GM19328 (cell line): ENCODE measurements around the gene SH3GLB2.

Source experiments
- ATAC-seq: cut with Tn5 transposase; IDR thresholded peaks from one replicate; pipeline ENCODE4 v1.9.1; 2021; ENCODE audit warnings: mild to moderate bottlenecking, moderate library complexity; ENCODE audit not compliant: unreplicated experiment

Gene SH3GLB2

DNA sequence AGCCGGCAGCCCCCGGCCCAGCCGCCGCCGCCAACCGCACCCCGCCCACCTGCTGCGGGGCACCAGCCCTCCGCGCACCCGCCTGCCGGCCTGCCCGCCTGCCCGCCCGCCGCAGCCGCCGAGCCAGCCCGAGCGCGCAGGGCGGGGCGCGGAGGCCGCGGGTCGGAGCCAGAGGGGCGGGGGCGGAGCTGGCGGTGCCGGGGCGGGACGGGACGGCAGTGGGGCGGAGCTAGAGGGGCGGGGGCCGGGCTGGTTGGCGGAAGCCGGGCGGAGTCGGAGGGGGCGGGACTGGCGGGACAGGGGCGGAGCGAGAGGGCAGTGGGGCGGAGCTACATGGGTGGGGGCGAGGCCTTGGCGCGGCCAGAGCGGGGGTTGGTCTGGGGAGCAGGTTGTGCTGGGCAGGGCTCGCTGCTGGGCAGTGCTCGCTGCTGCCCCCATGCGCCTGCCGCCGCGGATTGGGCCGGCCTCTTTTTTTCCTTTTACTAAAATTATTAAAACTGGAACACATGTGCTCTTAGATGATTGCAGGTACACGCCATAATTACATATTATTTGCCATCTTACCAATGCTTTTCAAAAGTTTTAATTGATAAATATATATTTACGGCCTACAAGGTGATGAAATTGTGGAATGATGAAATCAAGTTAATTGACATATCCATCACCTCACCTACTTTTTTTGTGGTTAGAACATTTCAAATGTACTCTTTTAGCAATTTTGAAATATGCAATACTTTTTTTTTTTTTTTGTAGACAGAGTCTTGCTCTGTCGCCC lies at the start of gene SH3GLB2:
SH3GLB2 (minus strand) TSS at position 140 of the 775 bp plus-strand sequence. CDS start 177 bp downstream, outside the sequence.
- ATAC-seq: peak; percentile 67

DNA sequence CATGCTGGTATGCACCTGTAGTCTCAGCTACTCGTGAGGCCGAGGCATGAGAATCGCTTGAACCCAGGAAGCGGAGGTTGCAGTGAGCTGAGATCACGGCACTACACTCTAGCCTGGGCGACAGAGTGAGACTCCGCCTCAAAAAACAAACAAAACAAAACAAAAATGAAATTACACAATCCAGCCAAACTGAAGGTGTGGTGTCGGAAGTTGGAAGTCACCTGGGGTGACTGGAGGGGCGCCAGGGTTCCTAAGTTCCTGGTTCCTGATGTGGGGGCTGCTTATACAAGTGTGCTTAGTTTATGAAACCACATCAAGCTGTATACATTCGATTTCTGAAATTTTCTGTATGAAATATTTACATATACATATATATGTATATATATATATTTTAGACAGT lies 49.1 kb upstream of the SH3GLB2 start:
- ATAC-seq: no peak

DNA sequence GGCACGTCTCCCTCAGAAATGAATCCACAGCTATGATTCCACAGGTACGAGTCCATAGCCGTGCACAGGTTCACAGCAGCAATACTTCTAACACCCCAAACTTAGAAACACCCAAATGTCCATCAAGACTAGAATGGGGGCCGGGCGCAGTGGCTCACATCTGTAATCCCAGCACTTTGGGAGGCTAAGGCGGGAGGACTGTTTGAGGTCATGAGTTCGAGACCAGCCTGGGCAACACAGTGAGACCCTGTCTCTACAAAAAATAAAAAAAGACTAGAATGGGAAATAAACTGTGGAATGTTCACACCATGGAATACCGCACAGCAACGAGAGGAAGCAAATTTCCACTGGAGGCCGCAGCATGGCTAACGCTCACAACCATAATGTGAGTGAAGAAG lies 48.5 kb upstream of the SH3GLB2 start:
- no peak for ATAC-seq

DNA sequence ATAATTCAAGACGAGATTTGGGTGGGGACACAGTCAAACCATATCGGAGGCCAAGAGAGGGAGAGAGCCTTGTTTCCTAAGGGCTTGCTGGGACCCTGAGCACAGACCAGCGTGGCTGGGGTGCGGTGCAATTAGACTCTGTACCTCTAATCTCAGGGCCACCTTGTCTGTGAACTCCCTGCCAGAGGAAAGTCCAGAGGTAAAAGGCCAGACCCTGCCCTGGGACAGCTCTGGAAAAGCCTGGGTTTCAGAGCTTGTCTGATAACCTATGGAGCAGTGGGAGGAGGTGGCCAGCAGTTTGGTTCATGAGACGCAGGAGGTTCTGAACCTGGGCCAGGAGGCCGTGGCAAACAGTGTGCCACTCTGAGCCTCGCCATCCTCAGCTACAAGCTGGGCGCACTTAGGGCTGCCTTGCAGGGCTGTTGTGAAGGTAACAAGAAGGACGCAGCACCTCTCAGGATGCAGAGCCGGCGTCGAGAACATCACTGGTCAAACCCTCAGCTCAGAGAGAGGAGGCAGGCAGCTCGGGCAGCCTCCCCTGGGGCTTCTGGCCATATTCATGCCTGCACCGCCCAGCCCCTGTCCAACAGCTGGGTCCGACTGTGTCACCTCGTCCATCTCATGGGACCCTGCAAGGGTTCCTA lies 48.0 kb upstream of the SH3GLB2 start:
- no peak for ATAC-seq

DNA sequence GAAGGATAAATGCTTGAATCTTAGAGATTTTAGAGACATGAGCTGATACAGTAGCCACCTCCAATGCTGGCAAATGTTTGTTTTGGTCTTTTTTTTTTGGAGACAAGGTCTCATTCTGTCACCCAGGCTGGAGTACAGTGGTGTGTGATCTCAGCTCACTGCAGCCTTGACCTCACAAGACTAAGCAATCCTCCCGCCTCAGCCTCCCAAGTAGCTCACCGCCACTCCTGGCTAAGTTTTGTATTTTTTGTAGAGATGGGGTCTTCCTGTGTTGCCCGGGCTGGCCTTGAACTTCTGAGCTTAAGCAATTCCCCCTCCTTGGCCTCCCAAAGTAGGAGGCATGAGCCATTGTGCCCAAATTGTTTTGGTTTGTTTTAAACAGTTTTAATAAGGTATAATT lies 46.0 kb upstream of the SH3GLB2 start:
- no peak for ATAC-seq

DNA sequence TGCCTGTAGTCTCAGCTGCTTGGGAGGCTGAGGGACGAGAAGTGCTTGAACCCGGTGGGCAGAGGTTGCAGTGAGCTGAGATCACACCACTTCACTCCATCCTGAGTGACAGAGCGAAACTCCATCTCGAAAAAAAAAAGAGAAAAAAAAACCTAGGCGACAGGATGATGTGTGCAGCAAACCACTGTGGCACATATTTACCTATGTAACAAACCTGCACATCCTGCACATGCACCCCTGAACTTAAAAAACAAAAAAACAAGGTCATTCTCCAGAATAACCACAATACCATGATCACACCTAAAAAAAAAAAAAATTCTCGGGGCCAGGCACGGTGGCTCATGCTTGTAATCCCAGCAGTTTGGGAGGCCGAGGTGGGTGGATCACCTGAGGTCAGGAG lies 45.3 kb upstream of the SH3GLB2 start:
- ATAC-seq: no peak

DNA sequence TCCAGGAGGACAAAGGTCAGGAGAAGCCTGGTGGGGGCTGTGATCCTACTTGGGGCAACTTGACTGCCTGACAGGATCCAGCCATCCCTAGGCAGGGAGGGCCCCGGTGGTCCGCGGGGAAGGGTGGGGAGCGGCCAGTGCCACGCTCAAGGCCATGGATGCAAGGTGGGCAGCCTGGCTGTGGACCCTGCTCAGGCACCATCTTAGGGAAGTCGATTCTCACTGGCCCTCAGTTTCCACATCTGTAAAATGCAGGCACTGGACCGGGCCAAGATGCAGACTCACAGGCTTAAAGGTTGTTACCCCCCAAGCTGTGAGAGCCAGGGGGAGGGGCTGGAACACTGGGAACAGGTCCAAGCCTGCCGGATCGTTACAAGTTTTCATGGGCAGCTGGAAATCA lies 44.0 kb upstream of the SH3GLB2 start:
- ATAC-seq: no peak

DNA sequence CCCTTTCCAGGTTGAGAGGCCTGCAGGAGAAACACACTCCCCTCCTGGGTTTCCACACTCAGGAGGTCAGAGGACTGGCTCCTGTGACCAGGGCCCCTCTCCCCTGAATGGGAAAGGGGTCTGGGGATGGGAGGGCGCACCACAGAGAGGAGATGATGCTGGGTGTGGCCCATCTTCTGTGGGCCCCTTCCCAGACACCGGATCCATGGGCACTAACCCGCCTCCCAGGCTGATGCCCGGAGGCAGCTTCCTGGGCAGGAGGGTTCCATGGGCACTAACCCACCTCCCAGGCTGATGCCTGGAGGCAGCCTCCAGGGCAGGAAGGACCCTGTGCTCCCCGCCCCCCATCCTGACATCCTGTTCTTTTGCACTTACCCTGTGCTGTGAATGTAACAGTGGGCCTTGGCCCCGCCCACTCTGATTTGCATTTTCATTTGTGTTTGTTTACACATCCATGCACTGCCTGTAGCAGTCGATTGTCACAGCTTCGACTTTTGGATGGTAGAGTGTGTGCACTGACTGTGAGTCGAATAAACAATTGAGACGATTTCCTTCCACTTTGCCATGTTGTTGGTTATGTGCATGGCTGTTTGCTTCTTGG lies 43.5 kb upstream of the SH3GLB2 start:
- no peak for ATAC-seq

DNA sequence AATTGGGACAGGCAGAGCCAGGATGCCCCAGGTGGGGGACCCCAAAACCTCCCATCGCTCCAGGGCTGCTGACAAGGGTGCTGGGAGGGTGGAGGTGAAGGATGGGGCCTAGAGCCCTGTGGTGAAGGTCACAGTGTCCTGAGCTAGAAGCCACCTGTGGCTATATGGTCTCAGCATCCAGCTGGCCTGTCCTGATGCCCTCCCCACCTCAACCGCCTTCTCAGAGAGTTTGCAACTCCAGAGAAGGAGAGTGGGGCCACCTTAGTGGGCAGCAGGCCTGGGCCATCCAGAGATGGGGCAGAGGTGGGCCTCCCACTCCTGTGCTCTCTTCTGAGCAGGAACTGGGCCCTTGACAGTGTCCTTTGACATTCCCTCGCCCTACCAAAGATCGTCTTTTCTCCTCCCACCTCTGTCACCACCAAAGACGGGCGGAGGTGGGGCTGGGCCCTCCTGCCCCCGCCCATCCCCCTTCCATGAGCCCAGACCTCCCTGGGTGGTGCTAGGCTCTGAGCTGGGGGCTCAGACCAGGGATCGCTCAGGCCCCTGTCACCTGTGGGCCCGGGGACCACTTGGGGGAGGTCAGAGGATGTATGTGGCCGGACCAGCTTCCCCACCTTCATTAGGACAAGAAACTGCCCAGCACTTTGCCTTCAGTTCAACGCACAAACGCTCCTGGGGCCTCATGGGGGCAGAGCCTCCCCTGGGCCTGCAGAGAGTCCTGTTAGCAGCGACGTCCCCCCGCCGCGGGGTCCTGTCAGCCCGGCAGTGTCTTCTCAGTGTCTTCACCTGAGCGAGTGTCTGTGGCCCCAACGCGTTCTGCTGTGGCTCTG lies 42.8 kb upstream of the SH3GLB2 start:
- no peak for ATAC-seq

DNA sequence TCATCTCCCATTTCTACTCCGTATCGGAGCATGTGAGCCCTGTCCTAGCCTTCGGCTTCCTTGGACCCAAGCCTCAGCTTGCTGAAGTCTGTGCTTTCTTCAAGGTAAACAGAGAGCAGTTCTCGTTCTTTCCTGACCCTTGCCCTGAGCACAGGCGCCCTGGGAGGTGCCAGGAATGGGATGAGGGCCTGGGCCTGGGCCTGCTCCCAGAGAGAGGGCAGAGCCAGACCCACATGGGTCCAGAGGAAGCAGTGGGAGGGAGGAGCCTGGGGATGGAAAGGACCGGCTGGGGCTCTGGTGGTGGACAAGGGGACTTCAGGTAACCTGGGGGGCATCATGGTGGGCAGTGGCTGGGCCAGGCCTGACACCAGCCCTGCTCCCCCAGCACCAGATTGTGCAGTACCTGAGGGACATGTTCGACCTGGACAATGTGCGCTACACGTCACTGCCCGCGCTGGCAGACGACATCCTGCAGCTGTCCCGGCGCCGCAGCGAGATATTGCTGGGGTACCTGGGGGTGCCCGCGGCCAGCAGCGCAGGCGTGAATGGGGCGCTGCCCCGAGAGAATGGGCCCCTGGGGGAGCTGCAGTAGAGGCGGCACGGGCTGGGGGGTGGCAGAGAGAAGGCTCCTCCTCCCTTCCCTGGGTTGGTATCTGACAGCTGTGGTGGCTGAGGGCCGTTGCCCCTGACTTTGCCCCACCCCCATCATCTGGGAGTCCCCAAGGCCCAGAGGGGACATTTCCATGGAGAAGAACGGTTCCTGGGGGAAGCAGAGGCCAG lies 41.9 kb upstream of the SH3GLB2 start:
- ATAC-seq: no peak

DNA sequence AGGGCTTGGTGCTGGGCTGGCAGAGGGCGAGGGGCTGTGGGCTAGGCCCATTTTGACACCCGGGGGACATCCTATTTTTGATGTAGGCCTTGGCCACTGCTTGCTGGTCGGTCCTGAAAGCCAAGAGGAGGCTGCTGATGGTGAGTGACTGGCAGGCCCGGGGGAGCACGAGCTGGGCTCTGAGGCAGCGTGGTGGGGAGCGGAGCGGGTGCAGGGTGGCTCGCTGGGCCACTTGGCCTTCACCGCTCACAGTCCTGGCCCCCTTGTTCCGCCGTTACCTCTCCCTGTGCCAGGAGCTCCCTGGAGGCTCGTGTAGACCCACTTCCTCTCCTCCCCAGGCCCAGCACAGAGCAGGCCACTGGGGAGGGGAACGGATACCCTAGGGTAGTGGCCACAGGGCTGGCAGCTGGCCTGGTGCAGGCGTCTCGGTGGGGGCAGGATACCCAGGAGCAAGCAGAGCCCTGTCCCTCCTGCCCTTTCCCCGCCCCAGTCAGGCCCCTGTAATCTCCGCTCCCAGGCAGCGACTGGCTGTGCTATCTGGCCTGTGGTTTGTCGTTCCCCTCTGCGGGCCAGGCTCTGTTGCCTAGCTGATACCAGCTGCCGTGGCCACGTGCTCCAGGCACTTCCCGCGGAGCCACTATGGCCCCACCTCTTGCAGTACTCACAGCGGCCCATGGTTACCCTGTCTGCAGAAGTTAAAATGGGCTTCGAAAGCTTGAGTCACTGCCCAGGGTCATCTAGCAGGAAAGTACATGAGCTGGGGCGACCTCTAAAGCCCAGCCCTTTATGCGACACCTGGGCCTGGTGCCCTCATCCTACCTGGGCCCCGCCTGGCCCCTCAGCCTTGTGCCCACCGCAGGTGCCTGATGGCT lies 41.1 kb upstream of the SH3GLB2 start:
- no peak for ATAC-seq

DNA sequence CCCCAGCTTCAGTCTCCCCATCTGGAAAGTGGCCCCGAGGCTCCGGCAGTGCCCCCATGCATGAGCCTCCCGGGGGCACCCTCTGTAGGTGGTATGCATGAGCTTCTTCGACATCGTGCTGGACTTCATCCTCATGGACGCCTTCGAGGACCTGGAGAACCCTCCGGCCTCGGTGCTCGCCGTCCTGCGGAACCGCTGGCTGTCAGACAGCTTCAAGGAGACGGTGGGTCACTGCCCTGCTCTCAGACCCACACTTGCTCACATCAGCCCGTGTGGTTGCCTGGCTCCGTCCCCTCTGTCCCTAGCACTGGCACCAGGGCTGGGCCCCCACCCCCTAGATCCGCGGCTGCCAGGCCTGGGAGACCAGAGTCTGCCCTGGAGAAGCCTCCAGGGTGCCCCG lies 40.0 kb upstream of the SH3GLB2 start:
- no peak for ATAC-seq

DNA sequence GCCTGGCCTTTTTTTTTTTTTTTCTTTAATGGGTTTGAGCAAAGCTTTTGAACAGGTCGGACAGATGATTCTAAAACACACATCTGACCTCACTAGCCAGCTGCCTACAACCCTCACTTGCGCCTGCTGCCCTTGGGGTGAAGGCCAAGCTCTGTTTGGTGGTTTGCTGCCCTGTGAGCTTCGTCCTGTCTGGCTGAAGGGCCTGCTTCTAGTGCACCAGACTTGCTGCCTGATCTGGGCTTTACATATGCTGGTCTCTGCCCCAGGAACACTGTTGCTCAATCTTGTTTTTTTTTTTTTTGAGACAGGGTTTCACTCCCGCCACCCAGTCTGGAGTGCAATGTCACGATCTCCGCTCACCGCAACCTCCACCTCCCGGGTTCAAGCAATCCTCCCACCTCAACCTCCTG lies 36.4 kb upstream of the SH3GLB2 start:
- no peak for ATAC-seq

DNA sequence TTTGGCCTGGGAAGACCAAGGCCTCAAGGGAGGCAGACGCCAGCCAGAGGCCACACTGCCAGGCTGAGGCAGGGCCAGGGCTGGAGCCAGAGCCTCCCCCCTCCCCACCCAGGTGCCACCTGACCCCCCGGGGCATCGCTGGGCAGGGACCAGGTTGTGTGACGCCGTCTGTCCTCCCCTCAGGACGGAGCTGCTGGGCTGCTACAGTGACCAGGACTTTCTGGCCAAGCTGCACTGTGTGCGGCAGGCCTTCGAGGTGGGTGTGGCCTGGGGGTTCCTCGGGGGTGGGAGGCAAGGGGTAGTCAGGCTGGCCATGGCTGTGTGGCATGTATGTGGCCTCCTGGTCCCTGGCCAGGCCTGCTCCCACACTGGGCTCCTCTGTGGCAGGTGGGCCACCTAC lies 34.9 kb upstream of the SH3GLB2 start:
- no peak for ATAC-seq

DNA sequence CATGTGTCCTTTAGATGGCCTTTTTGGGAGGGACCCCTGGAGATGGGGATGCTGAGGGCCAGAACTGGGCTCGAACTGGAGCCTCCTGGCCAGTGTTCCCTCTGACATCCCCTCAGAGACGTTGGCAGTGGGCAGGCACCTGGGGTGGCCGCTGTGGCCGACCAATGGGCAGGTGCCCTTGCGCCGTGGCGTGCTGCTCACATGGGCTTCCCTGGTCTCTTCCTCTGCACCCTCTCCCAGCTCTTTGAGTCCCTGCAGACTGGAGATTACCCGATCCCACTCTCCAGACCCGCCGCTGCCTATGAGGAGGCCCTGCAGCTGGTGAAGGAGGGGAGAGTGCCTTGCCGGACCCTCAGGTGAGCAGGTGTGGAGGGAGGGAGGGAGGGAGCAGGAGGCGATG lies 32.9 kb upstream of the SH3GLB2 start:
- ATAC-seq: no peak

DNA sequence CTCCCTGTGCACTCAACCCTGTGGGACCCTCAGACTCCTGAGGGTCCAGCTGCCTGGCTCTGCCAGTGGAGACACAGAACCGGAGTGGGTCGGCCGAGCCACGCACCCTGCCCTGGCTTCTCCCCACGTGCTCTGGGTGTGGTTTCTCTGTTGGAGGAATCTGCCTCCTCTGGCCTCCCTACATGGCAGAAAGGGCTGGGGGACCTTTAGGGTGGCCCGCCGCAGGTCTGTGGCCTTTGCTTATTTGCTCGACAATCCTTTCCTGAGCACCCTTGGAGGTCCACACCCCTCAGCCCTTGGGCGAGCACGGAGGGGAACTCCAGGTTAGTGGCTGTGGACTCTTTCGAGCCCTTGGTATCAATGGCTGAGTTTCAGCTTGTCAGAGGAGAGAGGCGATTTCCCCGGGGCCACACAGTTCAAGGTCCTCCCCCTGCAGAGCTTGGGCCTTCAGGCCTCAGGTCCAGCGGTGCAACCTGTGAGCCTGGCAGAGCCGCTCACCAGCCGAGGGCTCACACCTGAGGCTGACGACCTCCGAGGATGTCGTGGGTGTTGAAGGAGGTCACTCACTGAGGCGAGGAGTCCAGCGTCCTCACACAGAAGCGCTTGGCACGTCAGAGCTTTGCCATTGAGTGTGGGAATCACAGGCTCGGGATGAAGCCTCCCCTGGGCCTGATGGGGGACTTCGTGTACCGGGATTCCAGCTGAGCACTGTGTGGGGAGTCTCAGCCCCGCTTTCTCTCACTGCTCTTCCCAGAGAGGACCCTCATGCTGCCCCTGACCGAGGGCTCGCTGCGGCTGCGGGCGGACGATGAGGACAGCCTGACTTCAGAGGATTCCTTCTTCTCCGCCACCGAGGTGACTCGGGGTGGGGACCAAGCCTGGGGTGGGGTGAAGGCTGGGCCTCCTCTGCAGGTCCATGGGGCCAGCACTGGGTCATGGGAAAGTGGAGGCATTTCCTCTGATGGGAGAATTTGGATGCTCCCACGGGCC lies 32.0 kb upstream of the SH3GLB2 start:
- no peak for ATAC-seq

DNA sequence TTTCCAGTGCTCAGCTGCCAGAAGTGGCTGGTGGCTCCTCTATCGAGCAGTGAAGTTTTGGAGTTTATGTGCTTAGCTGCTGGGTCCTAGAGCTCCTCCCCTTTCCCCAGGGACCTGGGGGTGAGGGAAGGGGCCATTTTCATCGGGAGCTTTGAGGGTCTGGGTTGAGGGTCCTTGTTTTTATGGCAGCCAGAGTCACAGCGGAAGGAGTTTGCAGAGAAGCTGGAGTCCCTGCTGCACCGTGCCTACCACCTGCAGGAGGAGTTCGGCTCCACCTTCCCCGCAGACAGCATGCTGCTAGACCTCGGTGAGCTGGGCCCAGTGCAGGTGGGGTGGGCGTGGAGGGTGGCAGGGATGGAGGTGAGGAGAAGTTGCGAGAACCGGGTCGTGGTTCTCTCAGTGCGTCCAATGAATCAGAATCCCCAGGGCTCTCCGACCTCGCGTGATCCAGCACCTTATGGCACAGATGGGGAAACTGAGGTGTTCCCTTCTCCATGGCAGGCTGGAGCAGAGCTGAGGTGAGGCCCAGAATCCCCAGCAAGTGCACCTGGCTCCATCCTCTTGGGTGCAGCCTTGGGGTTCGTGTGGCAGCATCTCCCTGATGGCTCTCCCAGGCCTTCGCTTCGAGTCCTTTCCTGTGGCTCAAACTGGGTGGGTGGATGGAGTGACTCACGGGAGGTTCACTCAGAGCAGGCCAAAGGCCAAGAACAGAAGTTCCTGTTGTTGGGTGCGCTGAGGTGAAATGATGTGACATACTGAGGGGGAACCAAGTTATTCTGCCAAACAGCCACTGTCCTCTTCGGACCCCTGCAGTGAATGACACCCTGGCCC lies 31.0 kb upstream of the SH3GLB2 start:
- ATAC-seq: no peak
